ENCODE results near the gene MAML3.

MAML3 gene

DNA sequence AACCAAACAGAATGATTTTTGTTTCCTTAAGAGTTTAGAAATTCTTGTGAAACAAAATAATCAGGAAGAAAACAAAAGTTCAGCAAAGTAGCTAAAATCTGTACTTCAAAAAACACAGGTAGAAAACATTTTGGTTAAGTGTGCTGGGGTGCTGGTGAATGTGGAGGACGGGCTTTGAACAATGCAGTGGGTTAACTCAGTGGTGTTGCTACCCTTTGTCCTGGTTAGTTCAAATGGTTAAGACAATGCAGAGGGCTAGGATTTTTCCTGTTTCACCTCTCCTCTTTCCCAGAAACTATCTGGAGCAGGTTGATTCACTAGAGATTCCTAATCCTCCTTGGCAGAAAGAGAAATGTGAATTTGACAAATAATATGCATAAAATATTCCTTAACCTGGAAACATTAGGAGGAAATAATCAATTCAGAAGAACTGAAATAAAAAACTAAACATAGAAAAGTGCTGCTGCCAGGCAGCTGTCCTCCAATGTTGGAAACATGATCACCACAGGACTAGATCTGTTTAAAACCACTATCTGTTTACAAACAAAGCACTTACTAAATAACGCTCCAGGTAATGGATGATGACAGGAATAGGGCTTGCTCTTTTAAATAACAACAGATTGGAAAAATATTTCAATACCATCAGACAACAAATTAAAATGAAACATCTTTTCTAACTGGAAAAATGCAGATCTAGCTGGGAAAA, 148.9 kb downstream of the MAML3 start:
- peaks cover 5% of the 10 kb centered on the region for H3K36me3 Mint-ChIP-seq (ENCODE audit: low read depth)
- TF ChIP-seq, protein P1, sequence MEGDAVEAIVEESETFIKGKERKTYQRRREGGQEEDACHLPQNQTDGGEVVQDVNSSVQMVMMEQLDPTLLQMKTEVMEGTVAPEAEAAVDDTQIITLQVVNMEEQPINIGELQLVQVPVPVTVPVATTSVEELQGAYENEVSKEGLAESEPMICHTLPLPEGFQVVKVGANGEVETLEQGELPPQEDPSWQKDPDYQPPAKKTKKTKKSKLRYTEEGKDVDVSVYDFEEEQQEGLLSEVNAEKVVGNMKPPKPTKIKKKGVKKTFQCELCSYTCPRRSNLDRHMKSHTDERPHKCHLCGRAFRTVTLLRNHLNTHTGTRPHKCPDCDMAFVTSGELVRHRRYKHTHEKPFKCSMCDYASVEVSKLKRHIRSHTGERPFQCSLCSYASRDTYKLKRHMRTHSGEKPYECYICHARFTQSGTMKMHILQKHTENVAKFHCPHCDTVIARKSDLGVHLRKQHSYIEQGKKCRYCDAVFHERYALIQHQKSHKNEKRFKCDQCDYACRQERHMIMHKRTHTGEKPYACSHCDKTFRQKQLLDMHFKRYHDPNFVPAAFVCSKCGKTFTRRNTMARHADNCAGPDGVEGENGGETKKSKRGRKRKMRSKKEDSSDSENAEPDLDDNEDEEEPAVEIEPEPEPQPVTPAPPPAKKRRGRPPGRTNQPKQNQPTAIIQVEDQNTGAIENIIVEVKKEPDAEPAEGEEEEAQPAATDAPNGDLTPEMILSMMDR (IDR thresholded peaks at IDR 0.05), result no peak
- no peaks in the 10 kb centered on the region for H3K9me3 Mint-ChIP-seq
- H3K4me3 Mint-ChIP-seq, result peak overlapping the region; percentile 74
- peak overlapping the region; percentile 96 for H3K27ac Mint-ChIP-seq
- no peak for DNase-seq
- H3K4me1 Mint-ChIP-seq, result peaks cover 80% of the 10 kb centered on the region
- no peaks in the 10 kb centered on the region for H3K27me3 Mint-ChIP-seq (ENCODE audit: low read depth, poor library complexity)

DNA sequence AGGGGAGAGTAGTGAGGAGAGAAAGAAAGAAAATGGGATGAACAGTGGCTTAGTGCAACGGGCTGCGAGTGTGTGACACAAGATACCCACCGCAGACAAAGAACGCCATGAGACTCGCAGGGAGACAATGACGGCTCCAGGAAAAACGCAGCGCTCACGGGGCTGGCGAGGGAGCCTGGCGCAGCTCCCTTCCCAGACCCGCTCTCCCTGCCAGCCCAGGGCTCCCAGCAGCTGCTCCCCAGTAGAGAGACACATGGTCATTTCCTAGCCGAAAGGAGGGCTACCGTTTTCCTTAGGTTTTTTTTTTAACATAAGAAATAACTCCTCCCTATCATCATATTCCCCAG, 149.5 kb downstream of the MAML3 start:
- H3K4me1 Mint-ChIP-seq, result peaks cover 75% of the 10 kb centered on the region
- no peaks in the 10 kb centered on the region for H3K27me3 Mint-ChIP-seq (ENCODE audit: low read depth, poor library complexity)
- peak; percentile 52 for DNase-seq
- TF ChIP-seq, protein P1 (IDR thresholded peaks at IDR 0.05), result no peak
- H3K9me3 Mint-ChIP-seq, result no peaks in the 10 kb centered on the region
- peak overlapping the region; percentile 74 for H3K4me3 Mint-ChIP-seq
- H3K27ac Mint-ChIP-seq, result peak overlapping the region; percentile 96
- peaks cover 6% of the 10 kb centered on the region for H3K36me3 Mint-ChIP-seq (ENCODE audit: low read depth)

- DNase-seq, result no peak
- H3K27me3 Mint-ChIP-seq (ENCODE audit: low read depth, poor library complexity), result no peaks in the 10 kb centered on the region
- TF ChIP-seq, protein P1 (IDR thresholded peaks at IDR 0.05), result no peak
- peaks cover 1% of the 10 kb centered on the region for H3K9me3 Mint-ChIP-seq
- H3K36me3 Mint-ChIP-seq (ENCODE audit: low read depth), result peaks cover 8% of the 10 kb centered on the region
- peak overlapping the region; percentile 96 for H3K27ac Mint-ChIP-seq
- peak overlapping the region; percentile 74 for H3K4me3 Mint-ChIP-seq
- H3K4me1 Mint-ChIP-seq, result peaks cover 70% of the 10 kb centered on the region
These were observed 150.0 kb downstream of the MAML3 start for GRCh38 chr4:140003876-140004548.

GRCh38 chr4:140000232-140000631, 153.8 kb downstream of the MAML3 start:
- no peaks in the 10 kb centered on the region for H3K27me3 Mint-ChIP-seq (ENCODE audit: low read depth, poor library complexity)
- H3K27ac Mint-ChIP-seq, result no peak overlapping the region
- TF ChIP-seq, protein P1 (IDR thresholded peaks at IDR 0.05), result no peak
- H3K9me3 Mint-ChIP-seq, result peaks cover 18% of the 10 kb centered on the region
- H3K4me1 Mint-ChIP-seq, result peaks cover 35% of the 10 kb centered on the region
- DNase-seq, result no peak
- H3K36me3 Mint-ChIP-seq (ENCODE audit: low read depth), result peaks cover 34% of the 10 kb centered on the region
- H3K4me3 Mint-ChIP-seq, result no peak overlapping the region

GRCh38 chr4:139988863-139989765, 164.9 kb downstream of the MAML3 start:
- Mint-ChIP-seq H3K4me1 (peaks cover 38% of the 10 kb centered on the region), H3K36me3 (ENCODE audit: low read depth) (peaks cover 44% of the 10 kb centered on the region), H3K9me3 (peaks cover 26% of the 10 kb centered on the region)

More at GRCh38 chr4:139988863-139989765, 164.9 kb downstream of the MAML3 start:
- Mint-ChIP-seq H3K4me3 (no peak overlapping the region), H3K27ac (peak overlapping the region; percentile 84), H3K27me3 (ENCODE audit: low read depth, poor library complexity) (no peaks in the 10 kb centered on the region)
- DNase-seq, result no peak
- TF ChIP-seq, protein P1 (IDR thresholded peaks at IDR 0.05), result no peak
